Glomerular visceral epithelial cell (primary cell): ENCODE data around the gene USH1C.

Source experiments
- DNase-seq: peaks from one replicate; pipeline ENCODE4 v3.0.0-alpha.2; 2016; ENCODE audit errors: extremely low spot score

The USH1C gene

DNA sequence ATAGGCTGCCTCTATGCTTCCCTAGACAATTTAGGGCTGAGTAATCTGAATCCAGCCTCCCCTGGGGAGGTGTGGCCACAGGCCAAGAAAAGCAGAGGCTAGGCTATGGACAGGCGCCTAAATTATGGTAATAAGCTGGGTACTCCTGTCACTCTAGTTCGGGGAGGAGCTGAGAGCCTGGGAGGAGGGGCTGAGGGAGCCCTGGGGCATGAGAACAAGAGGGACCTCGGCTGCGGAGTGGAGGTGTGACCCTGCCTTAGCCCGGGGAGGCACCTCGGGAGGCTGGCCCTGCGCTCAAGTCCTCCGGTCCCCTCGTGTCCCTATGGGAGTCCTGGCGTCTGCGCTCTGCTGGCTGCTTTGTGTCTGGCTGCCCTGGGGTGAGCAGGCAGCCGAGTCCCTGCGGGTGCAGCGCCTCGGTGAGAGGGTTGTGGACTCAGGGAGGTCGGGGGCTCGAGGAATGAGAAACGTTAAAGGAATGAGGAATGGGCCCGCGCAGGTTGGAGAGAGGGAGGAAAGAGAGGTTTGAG lies 2.9 kb upstream of the USH1C start, which contains the start of gene OTOG:
Gene OTOG (plus strand): TSS at position 209 of the 527 bp plus-strand sequence. CDS start 114 bp downstream, at position 323.
- no peak for DNase-seq

DNA sequence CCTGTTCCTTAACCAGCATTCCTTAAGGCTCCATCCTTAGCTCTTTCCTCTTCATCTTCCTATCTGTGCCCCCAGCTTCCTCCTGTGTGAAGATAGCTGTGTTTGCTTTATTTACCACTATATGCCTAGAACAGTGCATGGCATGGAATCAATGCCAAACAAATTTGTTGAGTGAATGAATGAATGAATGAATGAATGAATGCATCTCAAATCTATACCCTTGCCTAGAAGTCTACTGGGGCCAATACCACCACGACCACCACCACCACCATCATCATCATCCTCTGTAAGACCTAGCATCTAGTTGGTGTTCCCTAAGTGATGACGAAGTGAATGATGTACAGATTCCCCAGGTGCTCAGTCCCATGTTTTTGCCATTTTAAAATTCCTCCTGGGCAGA lies 2.0 kb upstream of the USH1C start:
- DNase-seq = no peak

GRCh38 chr11:17543574-17544180 lies 539 bp downstream of the USH1C start:
- DNase-seq = no peak

DNA sequence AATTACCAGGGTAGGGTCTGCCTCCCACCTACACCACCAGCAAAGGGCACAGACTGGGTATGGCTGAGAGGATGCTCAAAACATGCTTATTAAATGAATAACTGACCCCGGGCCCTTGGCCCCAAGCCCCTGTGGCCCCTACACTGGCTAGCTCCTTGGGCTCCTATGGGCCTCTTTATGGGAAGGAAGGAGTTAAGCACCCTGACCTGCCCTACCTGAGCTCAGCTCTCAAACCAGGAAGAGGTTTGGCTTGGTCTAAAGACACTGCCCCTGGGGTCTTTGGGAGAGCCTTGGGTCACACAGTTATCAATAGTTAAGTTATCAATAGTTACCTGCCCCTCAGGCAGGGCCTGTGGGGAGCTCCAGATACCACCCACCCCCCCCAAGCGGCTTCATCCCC lies 1.2 kb downstream of the USH1C start:
- DNase-seq = no peak

DNA sequence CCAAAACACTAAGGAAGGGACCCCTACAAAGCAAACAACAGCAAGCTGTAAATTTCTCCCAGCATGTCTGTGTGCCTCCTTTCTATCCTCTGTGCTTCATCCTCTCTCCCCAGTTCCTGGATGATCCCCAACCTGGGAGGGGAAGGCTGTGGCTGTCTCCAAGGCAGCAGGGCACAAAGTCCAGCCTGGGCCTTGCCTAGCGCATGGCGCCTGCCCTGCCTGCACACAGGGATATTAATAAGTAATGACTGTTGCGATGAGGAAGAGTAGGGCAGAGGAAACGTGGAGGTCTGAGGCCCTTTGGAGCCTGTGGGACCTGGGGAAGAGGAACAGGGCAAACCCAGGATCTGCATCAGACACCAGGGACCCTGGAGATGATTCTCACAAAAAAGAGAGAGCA lies 2.0 kb downstream of the USH1C start:
- DNase-seq = no peak

DNA sequence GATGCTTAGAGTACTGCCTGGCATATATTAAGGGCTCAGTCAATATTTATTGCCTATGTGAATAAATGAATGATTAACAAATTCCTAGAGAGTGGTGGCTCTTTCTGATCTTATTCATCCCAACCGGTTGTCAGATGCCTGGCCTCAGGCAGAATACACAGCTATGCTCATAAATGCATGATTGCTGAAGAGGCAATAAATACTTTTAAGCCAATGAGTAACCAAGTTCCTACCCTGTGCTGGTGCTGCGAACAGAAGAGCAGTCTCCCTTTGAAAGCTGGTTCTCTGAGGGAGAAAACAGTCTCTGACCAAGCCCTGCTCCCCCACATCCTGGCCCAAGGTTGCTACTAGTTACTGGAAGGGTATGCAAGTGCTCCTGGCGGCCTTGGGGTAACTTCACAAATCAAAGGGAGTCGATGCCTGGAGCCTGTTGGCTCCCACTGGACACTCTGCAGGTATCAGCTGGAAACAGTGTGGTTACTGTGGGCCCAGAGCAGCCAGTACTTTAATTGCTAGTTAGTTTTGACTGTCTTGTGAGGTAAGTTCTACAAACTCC lies 2.8 kb downstream of the USH1C start:
- no peak for DNase-seq

DNA sequence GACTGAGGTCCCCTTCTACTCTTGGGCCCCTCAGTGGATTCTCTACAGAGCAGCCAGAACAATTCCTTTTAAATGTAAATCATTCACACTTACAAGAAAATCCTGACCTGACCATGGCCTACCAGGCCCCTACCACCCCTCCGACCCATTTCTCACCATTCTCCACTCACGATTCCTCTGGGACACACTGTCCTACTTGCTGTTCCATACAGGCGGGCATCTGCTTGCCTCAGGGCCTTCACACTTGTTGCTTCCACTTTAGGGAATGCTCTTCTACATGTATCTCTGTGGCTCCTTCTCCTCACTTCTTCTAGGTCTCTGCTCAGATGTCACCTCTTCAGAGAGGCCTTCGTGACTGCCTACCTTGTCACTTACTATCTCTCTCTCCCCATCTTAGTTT lies 3.4 kb downstream of the USH1C start:
- DNase-seq = no peak

DNA sequence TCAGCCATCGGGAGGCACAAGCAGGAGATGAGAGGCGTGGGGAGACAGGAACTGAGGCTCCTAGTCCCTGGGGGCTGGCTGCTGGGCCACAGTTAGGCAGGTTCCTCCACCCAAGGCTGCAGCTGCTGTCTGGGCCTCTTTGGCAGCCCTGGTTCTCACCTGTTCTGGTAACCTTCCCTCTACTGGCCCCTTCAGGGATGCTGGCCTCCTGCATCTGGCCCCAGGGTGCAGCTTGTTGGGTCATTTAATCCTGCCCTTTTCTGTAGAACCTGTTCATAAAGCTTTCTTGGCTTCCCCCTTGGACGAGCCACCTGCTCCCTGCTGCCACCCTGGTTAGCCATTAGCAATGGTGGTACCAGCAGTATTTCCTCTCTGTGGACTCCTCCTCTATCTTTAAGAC lies 5.5 kb downstream of the USH1C start:
- no peak for DNase-seq

DNA sequence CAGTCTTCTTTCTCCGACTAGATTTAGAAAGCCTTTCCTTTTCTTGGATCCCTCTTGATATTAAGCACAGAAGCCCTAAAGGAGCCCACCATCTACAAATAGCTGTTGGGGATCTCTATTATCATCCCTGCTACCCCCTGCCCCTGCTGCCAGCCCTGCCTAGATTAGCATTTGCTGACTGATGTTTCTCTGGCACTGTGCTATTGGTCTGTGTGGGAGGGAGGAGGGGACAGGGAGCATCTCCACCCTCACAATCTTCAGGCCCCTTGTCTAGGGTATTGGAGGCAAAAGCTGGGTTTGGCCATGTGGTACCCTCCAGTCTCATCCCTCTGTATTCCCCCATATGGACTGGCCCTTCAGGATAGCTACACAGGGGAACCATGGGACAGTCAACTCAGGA lies 6.2 kb downstream of the USH1C start:
- DNase-seq = no peak

DNA sequence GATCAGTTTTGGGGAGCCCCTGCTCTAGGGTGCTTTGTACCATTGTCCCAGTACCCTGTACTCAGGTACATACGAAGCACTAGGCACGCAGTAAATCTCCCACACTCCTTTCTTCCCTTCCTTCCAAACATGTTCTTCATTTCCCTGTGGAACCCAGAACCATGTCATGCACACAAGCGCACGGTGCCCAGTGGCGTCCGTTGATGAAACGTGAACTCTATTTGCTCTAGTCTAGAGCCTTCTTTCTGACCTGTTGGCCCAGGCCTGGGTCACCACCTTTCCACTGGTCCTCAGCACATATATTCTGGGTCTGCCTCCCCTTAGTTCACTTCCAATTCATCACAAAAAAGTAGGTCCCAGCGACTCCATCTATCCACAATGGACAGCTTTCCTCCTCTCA lies 7.0 kb downstream of the USH1C start:
- no peak for DNase-seq

DNA sequence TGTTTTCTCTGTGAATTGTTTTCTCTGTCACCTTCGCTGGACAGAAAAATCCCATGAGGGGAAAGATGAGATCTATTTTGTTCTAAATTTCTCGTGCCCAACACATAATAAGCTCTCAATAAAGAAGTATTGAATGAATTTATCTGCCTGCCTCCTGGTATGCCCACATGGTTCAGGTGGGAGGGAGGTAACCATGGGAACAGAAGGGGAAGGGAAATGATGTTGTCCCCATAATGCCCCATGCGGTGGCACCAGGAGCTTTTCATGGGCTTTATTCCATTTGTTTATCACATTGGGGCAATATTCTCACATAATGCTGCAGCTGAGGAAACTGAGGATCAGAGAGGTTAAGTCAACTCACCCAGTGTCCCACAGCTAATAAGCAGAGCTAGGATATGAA lies 8.7 kb downstream of the USH1C start:
- no peak for DNase-seq

DNA sequence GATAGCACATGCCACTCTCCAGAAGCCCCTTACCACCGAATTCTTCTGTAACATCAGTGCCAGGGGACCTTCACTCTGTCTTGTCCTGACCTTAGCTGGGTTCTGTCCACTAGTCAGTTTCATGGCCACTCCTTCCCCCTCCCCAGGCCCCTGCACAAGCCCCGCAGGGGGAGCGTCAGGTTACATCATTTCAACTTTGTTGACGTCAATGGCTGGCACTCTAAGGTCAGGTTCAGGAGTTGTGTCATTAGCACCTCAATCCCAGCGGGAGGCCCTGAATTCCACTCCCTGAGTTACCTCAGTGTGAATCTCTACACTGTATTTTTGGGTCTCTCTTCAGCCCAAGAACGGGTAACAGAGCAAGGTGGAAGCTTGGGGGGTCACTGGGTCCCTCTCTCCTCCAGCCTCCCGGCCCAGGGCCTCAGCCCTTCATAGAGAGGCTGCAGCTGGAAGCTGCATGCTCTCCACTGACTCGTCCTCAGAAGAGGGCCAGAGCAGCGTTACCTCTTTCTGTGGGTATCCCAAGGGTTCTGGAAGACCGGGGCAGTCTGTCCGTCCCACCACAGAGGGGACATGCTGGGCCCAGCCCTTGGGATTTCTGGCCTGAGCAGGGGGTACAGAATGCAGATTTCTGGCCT lies 10.3 kb downstream of the USH1C start:
- no peak for DNase-seq

GRCh38 chr11:17533341-17533740 lies 10.9 kb downstream of the USH1C start:
- DNase-seq = no peak

DNA sequence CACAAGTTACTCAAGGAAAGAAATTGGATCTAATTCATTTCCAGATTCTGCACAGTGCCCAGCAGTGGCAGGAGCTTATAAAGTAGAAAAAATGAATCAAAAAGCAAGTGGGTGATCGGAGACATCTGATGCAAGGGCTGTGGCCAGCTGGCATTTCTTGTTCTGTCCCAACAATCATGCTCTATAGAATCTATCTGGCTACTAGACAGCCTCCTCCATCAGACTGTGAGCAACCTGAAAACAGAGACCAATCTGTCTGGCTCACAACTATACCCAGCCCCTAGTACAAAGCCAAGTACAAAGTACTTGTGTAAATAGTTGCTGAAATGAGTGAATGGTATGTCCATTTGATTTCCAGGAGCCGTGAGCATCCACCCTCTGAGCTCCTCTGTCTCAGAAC lies 11.4 kb downstream of the USH1C start:
- no peak for DNase-seq

DNA sequence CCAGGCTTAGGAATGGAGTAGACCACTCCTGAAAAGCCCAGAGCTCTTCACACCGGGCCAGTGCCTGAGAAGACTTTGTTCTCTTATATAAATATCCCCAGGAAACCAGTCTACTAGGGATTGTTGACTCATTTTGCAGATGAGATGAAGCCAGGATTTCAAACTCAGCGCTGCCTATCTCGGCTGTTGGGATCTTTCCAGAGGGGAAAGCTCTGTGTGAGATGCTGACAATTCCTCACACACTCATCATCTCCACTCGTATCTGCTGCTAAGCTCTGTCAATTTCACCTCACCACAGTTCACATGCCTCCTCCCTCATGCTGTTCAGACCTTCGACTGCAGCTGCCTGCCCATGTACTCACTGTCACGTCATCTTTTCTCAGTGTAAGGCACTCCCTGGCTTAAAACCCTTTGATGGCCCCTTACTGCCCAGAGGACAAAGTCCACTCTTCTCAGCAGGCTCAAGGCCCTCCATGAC lies 12.5 kb downstream of the USH1C start:
- no peak for DNase-seq

DNA sequence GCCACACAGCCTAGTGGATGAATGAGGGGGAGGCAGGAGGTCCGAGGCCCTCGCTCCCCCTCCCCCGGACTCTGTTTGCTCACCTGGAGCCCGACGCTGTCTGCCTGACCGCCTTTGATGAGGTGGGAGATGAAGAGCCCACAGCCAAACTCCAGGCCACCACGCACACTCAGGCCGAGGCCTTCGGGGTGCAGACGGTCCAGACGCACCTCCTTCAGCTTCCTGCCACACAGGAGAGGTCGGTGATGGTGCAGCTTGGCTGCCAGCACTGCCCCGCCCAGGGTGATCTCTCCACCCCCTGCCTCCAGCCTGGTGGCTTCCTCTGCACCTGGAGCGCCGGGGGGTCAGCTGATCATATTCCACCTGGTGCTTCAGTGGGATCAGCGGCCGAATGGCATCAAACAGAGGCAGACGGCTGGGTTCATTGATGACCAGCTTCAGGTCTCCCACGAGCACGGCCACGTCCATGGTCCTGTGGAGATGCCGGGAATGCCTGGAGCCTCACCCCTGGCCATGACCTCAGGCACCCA lies 13.1 kb downstream of the USH1C start:
- no peak for DNase-seq

DNA sequence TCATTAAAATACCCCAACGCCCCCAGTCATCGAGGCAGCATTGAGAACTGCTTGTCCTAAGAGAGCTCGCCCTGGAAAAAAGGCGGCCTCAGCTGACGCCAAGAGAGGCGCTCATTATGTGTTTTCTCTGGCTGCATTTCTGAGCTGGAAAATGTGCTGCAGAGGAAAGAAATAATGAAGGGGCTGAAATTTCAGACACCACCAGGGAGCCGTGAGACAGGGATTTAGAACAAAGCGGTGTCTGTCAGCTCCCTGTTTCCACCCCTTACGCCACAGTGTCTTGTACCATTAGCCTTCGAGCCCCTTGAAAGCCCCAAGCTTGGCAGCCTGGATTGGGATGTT lies 14.4 kb downstream of the USH1C start:
- DNase-seq = no peak

DNA sequence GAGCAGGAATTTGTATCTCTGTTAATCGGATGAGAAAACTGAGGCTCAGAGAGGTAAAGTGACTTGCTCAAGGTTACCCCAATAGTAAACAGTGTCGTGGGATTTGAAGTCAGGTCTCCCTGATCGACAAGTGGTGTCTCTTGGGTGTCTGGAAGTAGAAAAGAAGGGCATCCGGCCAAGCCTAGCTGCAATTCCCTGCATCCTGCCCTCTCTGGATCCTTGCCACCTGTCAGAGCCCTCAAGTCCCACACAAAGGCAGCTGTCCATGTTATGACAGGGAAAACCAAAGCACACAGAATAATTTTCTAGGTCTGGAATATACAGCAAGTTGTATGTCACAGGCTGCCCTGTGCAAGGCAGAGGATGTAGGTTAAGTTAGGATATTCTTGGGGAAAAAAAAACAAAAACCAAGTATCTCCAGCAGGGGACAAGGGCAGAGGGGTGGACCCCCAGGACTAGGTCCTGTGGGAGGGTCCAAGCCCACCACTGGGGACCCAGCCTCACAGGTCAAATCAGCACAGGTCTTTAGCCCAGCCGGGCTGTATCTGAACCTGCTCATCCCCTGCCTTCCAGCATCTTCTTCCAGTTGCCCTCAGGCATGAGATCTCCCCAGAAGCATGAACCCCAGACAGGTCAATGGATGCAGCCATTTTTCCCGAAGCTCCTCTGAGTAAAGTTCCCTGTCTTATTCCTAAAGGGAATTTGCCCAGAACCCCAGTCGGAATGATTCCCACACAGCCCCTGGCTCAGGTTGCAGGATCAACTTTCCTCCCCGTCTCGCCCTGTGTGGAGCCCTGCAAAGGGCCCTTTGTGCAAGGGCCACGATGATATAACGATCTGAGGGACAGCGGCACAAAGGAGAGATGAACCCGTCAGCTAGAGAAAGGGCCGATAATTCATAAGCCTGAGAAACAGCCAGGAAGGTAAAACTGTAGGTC lies 15.0 kb downstream of the USH1C start:
- no peak for DNase-seq

- peak; percentile 28 for DNase-seq
These were observed 16.0 kb downstream of the USH1C start for GRCh38 chr11:17528181-17528691.

- no peak for DNase-seq
These were observed 16.6 kb downstream of the USH1C start for GRCh38 chr11:17527628-17527995.

- DNase-seq = no peak
These were observed 17.1 kb downstream of the USH1C start for GRCh38 chr11:17526931-17527627.
